ENCODE data around the gene CYP2F1. TPM values are rescaled to one million over a fixed set of nuclear protein-coding genes. Genes with fewer than 3 reads are reported as not detected.

The CYP2F1 gene
- total RNA-seq, 1 experiment from 2014 or later: not detected

GRCh38 chr19:41175801-41176777 is 61.9 kb downstream of the CYP2F1 start:
- peak; percentile 84 for DNase-seq (ENCODE audit: low spot score)

Other genes starting within 250 kb of the CYP2F1 start
- not detected in 2 replicates for gene CYP2A7, start 232.2 kb upstream of the CYP2F1 start, total RNA-seq (2014; rRNA removed; shearing (Covaris generic))
- not detected in 2 replicates for gene CYP2B6, start 123.2 kb upstream of the CYP2F1 start, total RNA-seq (2014; rRNA removed; shearing (Covaris generic))
- gene CYP2A13, start 26.0 kb upstream of the CYP2F1 start, total RNA-seq (2014; rRNA removed; shearing (Covaris generic)): not detected in 2 replicates
- 3.0 and 4.1 TPM in 2 replicates for gene CYP2S1, start 78.8 kb downstream of the CYP2F1 start, total RNA-seq (2014; rRNA removed; shearing (Covaris generic))
- gene AXL, start 104.8 kb downstream of the CYP2F1 start, total RNA-seq (2014; rRNA removed; shearing (Covaris generic)): 97.8 and 105 TPM in 2 replicates
- 70.9 and 82.4 TPM in 2 replicates for gene HNRNPUL1, start 149.9 kb downstream of the CYP2F1 start, total RNA-seq (2014; rRNA removed; shearing (Covaris generic))
- 4.6 and 7.8 TPM in 2 replicates for gene CCDC97, start 195.7 kb downstream of the CYP2F1 start, total RNA-seq (2014; rRNA removed; shearing (Covaris generic))
- gene TGFB1, start 239.5 kb downstream of the CYP2F1 start, total RNA-seq (2014; rRNA removed; shearing (Covaris generic)): 12.5 and 15.4 TPM in 2 replicates
- 7.5 and 9.3 TPM in 2 replicates for gene B9D2, start 249.7 kb downstream of the CYP2F1 start, total RNA-seq (2014; rRNA removed; shearing (Covaris generic))